B cell (primary cell): ENCODE data around the gene ADI1. TPM values are rescaled to one million over a fixed set of nuclear protein-coding genes. Genes with fewer than 3 reads are reported as not detected.

Experiments used
- ATAC-seq: fragments of 200-7000 bp; cut with Tn5 transposase; one replicate; pipeline ENCODE4 v1.10.0; 2021; ENCODE audit warnings: low read depth, mild to moderate bottlenecking, moderate number of reproducible peaks, moderate library complexity
- CTCF ChIA-PET: fragments of 350-600 bp; sonication (Branson Sonifier 250); formaldehyde crosslinking; loops from one replicate; lab custom pipeline; 2021; ENCODE audit warnings: antibody characterized with exemption, inconsistent platforms; lab: Charles Lee
- POLR2A ChIA-PET: fragments of 350-600 bp; sonication (Branson Sonifier 250); formaldehyde crosslinking; loops from one replicate; lab custom pipeline; 2021; ENCODE audit warnings: antibody characterized with exemption; lab: Charles Lee
- DNase-seq: peaks from one replicate; pipeline ENCODE4 v3.0.0; 2013
- H2AFZ ChIP-seq: 2 replicates; pipeline ENCODE4 v1.6.1; 2012; ENCODE audit warnings: mild to moderate bottlenecking, low read depth, low read length; ENCODE audit not compliant: insufficient read depth, poor library complexity, severe bottlenecking
- H3K27ac ChIP-seq, 2 donors: 1 replicate in 1 of 2; 2 replicates in 1 of 2; pipeline ENCODE4 v1.5.1; 2012 to 2013; ENCODE audit warnings: low read length in 2 of 2, mild to moderate bottlenecking in 2 of 2, moderate library complexity in 1 of 2
- H3K27me3 ChIP-seq, 4 experiments: fragments of 200-600 bp in 1 of 4; sonication (generic) in 1 of 4; replicated peaks in 1 of 4; 1 replicate in 2 of 4; 2 replicates in 2 of 4; pipeline versions ENCODE4 v1.6.1 to v1.7.0; 2013 to 2016; ENCODE audit warnings: low read length in 3 of 4, mild to moderate bottlenecking in 2 of 4, mixed read lengths in 1 of 4, moderate library complexity in 1 of 4; ENCODE audit not compliant: insufficient read depth in 4 of 4, control insufficient read depth in 3 of 4; ENCODE audit errors: control extremely low read depth in 1 of 4
- H3K36me3 ChIP-seq, 2 experiments: replicated peaks in 1 of 2; 1 replicate in 1 of 2; 2 replicates in 1 of 2; pipeline versions ENCODE4 v1.6.1 to v1.7.1; 2013; ENCODE audit warnings: low read length in 1 of 2; ENCODE audit not compliant: insufficient read depth in 2 of 2, control insufficient read depth in 1 of 2; ENCODE audit errors: control extremely low read depth in 1 of 2, extremely low read depth in 1 of 2
- H3K4me1 ChIP-seq, 2 donors: fragments of 200-600 bp in 1 of 2; sonication (generic) in 1 of 2; 1 replicate in 1 of 2; 2 replicates in 1 of 2; pipeline versions ENCODE4 v1.5.1 to v1.6.1; 2013 to 2017; ENCODE audit warnings: low read length in 2 of 2; ENCODE audit not compliant: control insufficient read depth in 2 of 2, insufficient read depth in 2 of 2
- H3K4me2 ChIP-seq: replicated peaks from 2 replicates; pipeline ENCODE3; 2012; ENCODE audit warnings: mild to moderate bottlenecking, low read depth, low read length; ENCODE audit not compliant: poor library complexity, severe bottlenecking
- H3K4me3 ChIP-seq, 5 experiments: fragments of 200-600 bp in 1 of 5; sonication (generic) in 1 of 5; 1 replicate in 3 of 5; 2 replicates in 2 of 5; pipeline versions ENCODE4 v1.5.1 to v1.7.0; 2011 to 2016; ENCODE audit warnings: low read length in 4 of 5, mild to moderate bottlenecking in 4 of 5, low read depth in 2 of 5, control low read depth in 1 of 5, moderate library complexity in 1 of 5; ENCODE audit not compliant: insufficient read depth in 1 of 5; ENCODE audit errors: control extremely low read depth in 1 of 5, extremely low read depth in 1 of 5
- H3K79me2 ChIP-seq: fragments of 200-600 bp; sonication (generic); one replicate; pipeline ENCODE4 v1.6.0; 2016; ENCODE audit warnings: low read length; ENCODE audit not compliant: control insufficient read depth, insufficient read depth
- H3K9ac ChIP-seq: fragments of 200-600 bp; sonication (generic); 2 replicates; pipeline ENCODE4 v1.6.1; 2017; ENCODE audit warnings: mild to moderate bottlenecking, low read length, moderate library complexity
- H3K9me3 ChIP-seq, 3 donors: one replicate each; pipeline versions ENCODE4 v1.6.1 to v1.7.1; 2013; ENCODE audit warnings: low read length in 2 of 3; ENCODE audit not compliant: control insufficient read depth in 2 of 3, insufficient read depth in 1 of 3; ENCODE audit errors: control extremely low read depth in 1 of 3
- H4K20me1 ChIP-seq: 2 replicates; pipeline ENCODE4 v1.6.0; 2012; ENCODE audit warnings: mild to moderate bottlenecking, low read length; ENCODE audit not compliant: insufficient read depth, control insufficient read depth, poor library complexity, severe bottlenecking
- H3K27ac Mint-ChIP-seq: one replicate; pipeline ENCODE4 v1.8.0; 2021; ENCODE audit warnings: mixed read lengths
- H3K27me3 Mint-ChIP-seq: one replicate; pipeline ENCODE4 v1.8.0; 2021; ENCODE audit warnings: mixed read lengths
- H3K4me1 Mint-ChIP-seq: one replicate; pipeline ENCODE4 v1.8.0; 2021; ENCODE audit warnings: mixed read lengths
- H3K4me3 Mint-ChIP-seq: one replicate; pipeline ENCODE4 v1.8.0; 2021; ENCODE audit warnings: mixed read lengths
- H3K9me3 Mint-ChIP-seq: one replicate; pipeline ENCODE4 v1.8.0; 2022; ENCODE audit warnings: mixed read lengths; ENCODE audit not compliant: insufficient read depth
- EZH2 ChIP-seq: IDR thresholded peaks from 2 replicates; pipeline ENCODE4 v1.6.1; 2012; ENCODE audit warnings: borderline replicate concordance, low read depth, mild to moderate bottlenecking, moderate library complexity, low read length; ENCODE audit not compliant: insufficient read depth, poor library complexity, severe bottlenecking
- WGBS: methylation state at CpG from one replicate; pipeline ENCODE4 v1.1.5; 2013; ENCODE audit warnings: missing lambda C conversion rate; ENCODE audit not compliant: insufficient coverage; 5-methylcytosine and 5-hydroxymethylcytosine counted together
- intact Hi-C: fragments of 100-400 bp; cut with micrococcal nuclease; formaldehyde crosslinking; loops from one replicate; pipeline ENCODE4 v1.10.0; 2022
- polyA plus RNA-seq: library from polyadenylated mRNA; depleted of rRNA; stranded (reverse); fragments of >200 nt; gene quantifications from 2 replicates; pipeline ENCODE4 v1.2.3, GENCODE V29; 2012
- total RNA-seq, 2 donors: library from RNA; stranded (reverse); fragments of 120-200 nt in 1 of 2; gene quantifications; 1 replicate in 1 of 2; 2 replicates in 1 of 2; pipeline versions ENCODE4 v1.2.3 to v1.2.4, GENCODE V29; 2013 to 2022
- TF ChIP-seq, protein P1 (sequence below): fragments of 200-600 bp; IDR thresholded peaks from one replicate; pipeline ENCODE4 v1.8.0; 2022; ENCODE audit warnings: antibody characterized with exemption, mild to moderate bottlenecking

The ADI1 gene
- total and polyA plus RNA-seq, 2 donors (not counting 1 experiment from before 2014, with no cell fraction given) = 15.2 to 23.1 TPM

DNA sequence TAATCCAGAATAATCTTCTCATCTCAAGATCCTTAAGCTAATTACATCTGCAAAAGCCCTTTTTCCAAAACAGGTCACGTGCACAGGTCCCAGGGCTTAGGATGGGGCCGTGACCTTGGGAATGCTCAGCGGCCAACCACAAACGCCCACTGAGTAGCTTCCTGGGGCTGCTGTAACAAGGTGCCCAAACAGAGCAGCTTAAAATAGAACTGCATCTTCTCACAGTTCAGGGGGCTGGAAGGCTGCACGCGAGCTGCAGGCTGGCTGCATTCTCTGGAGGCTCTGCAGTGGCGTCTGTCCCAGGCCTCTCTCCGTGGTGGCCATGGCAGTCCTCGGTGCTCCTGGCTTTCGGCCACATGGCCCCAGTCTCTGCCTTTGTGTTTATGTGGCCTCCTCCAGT lies 31.9 kb downstream of the ADI1 start:
- TF ChIP-seq EZH2 = no peak
- TF ChIP-seq, protein P1, sequence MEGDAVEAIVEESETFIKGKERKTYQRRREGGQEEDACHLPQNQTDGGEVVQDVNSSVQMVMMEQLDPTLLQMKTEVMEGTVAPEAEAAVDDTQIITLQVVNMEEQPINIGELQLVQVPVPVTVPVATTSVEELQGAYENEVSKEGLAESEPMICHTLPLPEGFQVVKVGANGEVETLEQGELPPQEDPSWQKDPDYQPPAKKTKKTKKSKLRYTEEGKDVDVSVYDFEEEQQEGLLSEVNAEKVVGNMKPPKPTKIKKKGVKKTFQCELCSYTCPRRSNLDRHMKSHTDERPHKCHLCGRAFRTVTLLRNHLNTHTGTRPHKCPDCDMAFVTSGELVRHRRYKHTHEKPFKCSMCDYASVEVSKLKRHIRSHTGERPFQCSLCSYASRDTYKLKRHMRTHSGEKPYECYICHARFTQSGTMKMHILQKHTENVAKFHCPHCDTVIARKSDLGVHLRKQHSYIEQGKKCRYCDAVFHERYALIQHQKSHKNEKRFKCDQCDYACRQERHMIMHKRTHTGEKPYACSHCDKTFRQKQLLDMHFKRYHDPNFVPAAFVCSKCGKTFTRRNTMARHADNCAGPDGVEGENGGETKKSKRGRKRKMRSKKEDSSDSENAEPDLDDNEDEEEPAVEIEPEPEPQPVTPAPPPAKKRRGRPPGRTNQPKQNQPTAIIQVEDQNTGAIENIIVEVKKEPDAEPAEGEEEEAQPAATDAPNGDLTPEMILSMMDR = no peak

GRCh38 chr2:3487028-3487425 lies 32.3 kb downstream of the ADI1 start:
- no peak for DNase-seq
- no peak for ATAC-seq
- H3K27ac Mint-ChIP-seq = no peak overlapping the region
- Histone ChIP-seq H3K4me1 (no peaks in the 10 kb centered on the region), H4K20me1 (no peaks in the 10 kb centered on the region), H3K9me3 (peaks cover 0 to 15% (median 0%) of the 10 kb centered on the region in 3 donors), H3K79me2 (no peaks in the 10 kb centered on the region), H3K27me3 (no peaks in the 10 kb centered on the region), H3K27ac (no peak overlapping the region), H3K9ac (no peak overlapping the region), H2AFZ (no peak overlapping the region), H3K36me3 (peaks cover 0 to 7% of the 10 kb centered on the region in 2 experiments), H3K4me3 (no peak overlapping the region), H3K4me2 (no peak overlapping the region)
- ChIA-PET POLR2A (no interaction called here), CTCF (no interaction called here)
- intact Hi-C loops = no loop called here
- no peak overlapping the region for H3K4me3 Mint-ChIP-seq
- no peak for TF ChIP-seq EZH2
- TF ChIP-seq, protein P1 = no peak
- no peaks in the 10 kb centered on the region for H3K27me3 Mint-ChIP-seq
- no peaks in the 10 kb centered on the region for H3K9me3 Mint-ChIP-seq
- 98% methylated on average over 9 of the region's 9 CpGs for WGBS
- no peaks in the 10 kb centered on the region for H3K4me1 Mint-ChIP-seq

More for the DNA sequence above, 31.9 kb downstream of the ADI1 start:
- no peaks in the 10 kb centered on the region for H3K27me3 Mint-ChIP-seq
- no peaks in the 10 kb centered on the region for H4K20me1 ChIP-seq
- H3K4me2 ChIP-seq = no peak overlapping the region
- WGBS = 94% methylated on average over 10 of the region's 10 CpGs
- CTCF ChIA-PET = no interaction called here
- POLR2A ChIA-PET = no interaction called here
- no peaks in the 10 kb centered on the region for H3K9me3 Mint-ChIP-seq
- no peaks in the 10 kb centered on the region for H3K4me1 Mint-ChIP-seq
- H3K4me3 Mint-ChIP-seq = no peak overlapping the region
- ATAC-seq = no peak
- H3K27ac ChIP-seq = no peak overlapping the region
- peaks cover 0 to 15% (median 0%) of the 10 kb centered on the region in 3 donors for H3K9me3 ChIP-seq
- H3K9ac ChIP-seq = no peak overlapping the region
- H3K4me3 ChIP-seq = no peak overlapping the region
- no peaks in the 10 kb centered on the region for H3K79me2 ChIP-seq
- no peak overlapping the region for H3K27ac Mint-ChIP-seq
- no peak for DNase-seq
- H3K4me1 ChIP-seq = no peaks in the 10 kb centered on the region
- H3K27me3 ChIP-seq = no peaks in the 10 kb centered on the region
- H3K36me3 ChIP-seq = peaks cover 0 to 3% of the 10 kb centered on the region in 2 experiments
- intact Hi-C loops = no loop called here
- H2AFZ ChIP-seq = no peak overlapping the region
